ENCODE measurements around the gene WDR91. TPM values are rescaled to one million over a fixed set of nuclear protein-coding genes. Genes with fewer than 3 reads are reported as not detected.
A peak's percentile ranks its signal among the peaks of the same experiment; 100 is the strongest.

Gene WDR91
- total and polyA plus RNA-seq, 2 donors (not counting 3 experiments of a cell fraction or from before 2014, with no cell fraction given): 6.7 to 7.0 TPM

- DNase-seq (ENCODE audit: low read depth, low spot score) (peak; percentile 96), FAIRE-seq (peak; percentile 84)
- CTCF ChIA-PET: interaction anchor here (1.0 to 1.8 kb wide), 7 partner anchors 10 to 158 kb away, joined by 3 to 15 read pairs (median 4); partner anchors contain the start of genes AGBL3 and CYREN
- Histone ChIP-seq H4K20me1 (replicated peaks; ENCODE audit: control insufficient read depth, extremely low read depth, insufficient read depth, low read length) (no peaks in the 10 kb centered on the region), H3K4me2 (ENCODE audit: insufficient read depth, low read length) (peak overlapping the region; percentile 55), H3K9ac (replicated peaks; ENCODE audit: extremely low read depth, insufficient read depth, low read length) (no peak overlapping the region), H3K79me2 (ENCODE audit: control insufficient read depth, insufficient read depth, low read length) (no peaks in the 10 kb centered on the region), H3K27ac (ENCODE audit: insufficient read depth, low read depth, low read length) (peak overlapping the region; percentile 3), H3K9me3 (replicated peaks; ENCODE audit: control insufficient read depth, insufficient read depth, low read length) (no peaks in the 10 kb centered on the region), H3K9me1 (replicated peaks; ENCODE audit: control insufficient read depth, extremely low read depth, insufficient read depth, low read length) (no peaks in the 10 kb centered on the region), H3K27me3 (ENCODE audit: control insufficient read depth in 2 of 2, insufficient read depth in 2 of 2, low read length in 2 of 2) (no peaks in the 10 kb centered on the region), H3K4me3 (replicated peaks in 1 of 3; ENCODE audit: insufficient read depth in 1 of 3, low read depth in 1 of 3, low read length in 3 of 3) (no peak overlapping the region), H3K36me3 (ENCODE audit: control insufficient read depth in 2 of 2, extremely low read depth in 1 of 2, insufficient read depth in 2 of 2, low read length in 2 of 2) (no peaks in the 10 kb centered on the region), H2AFZ (ENCODE audit: low read depth, low read length) (peak overlapping the region; percentile 72), H3K4me1 (ENCODE audit: control insufficient read depth, extremely low read depth, insufficient read depth, low read length) (peaks cover 32% of the 10 kb centered on the region)
- dilution Hi-C loops (cut with MboI; ENCODE audit: extremely low pct_ligation_motif_present, low sequenced_read_pairs) (no loop called here), intact Hi-C loops (cut with micrococcal nuclease) (no loop called here)
- no peak for TF ChIP-seq POLR2AphosphoS5 (IDR thresholded peaks at IDR 0.05; ENCODE audit: insufficient read depth, low read depth, low read length)
- TF ChIP-seq POLR2A (IDR thresholded peaks at IDR 0.05; ENCODE audit: low read depth, low read length): no peak
- TF ChIP-seq GATA2 (IDR thresholded peaks at IDR 0.05; ENCODE audit: insufficient read depth, insufficient read length, low read depth, low read length): peak; percentile 37
- no peak for TF ChIP-seq EZH2 (IDR thresholded peaks at IDR 0.05; ENCODE audit: borderline replicate concordance, low read depth, low read length, severe bottlenecking)
- peak; percentile 35 for TF ChIP-seq JUN (IDR thresholded peaks at IDR 0.05; ENCODE audit: borderline replicate concordance, insufficient read depth, insufficient read length, low read depth)
- TF ChIP-seq FOS (IDR thresholded peaks at IDR 0.05; ENCODE audit: borderline replicate concordance, insufficient read depth, low read length): peak; percentile 29
- no peak for TF ChIP-seq CTCF (IDR thresholded peaks at IDR 0.05; ENCODE audit: extremely low read depth in 1 of 2, insufficient read depth in 1 of 2, low read depth in 1 of 2, low read length in 2 of 2)
- TSS peak; percentile 20 for BruUV-seq (replicated peaks)
- POLR2A ChIA-PET: interaction anchor here (0.7 to 1.0 kb wide), 2 partner anchors 17 to 129 kb away, joined by 4 to 7 read pairs; no protein-coding TSS in a partner anchor
These were observed 67.2 kb downstream of the WDR91 start for GRCh38 chr7:135143885-135144668.

Small RNA genes within 50 kb of the gene (microRNA-seq; reads per million reads assigned to microRNA genes)
- not detected for gene MIR6509 (ENCODE audit: borderline number of aligned reads, borderline replicate concordance)

Small RNA genes within 50 kb of the gene (small RNA-seq; reads per million reads assigned to genes)
- not detected for gene MIR6509 (ENCODE audit: insufficient read depth, insufficient read length, low read depth, low replicate concordance)

Other genes starting within 250 kb of the WDR91 start
- 3.2 and 3.4 TPM in 2 replicates for gene AGBL3, start 225.0 kb downstream of the WDR91 start, total RNA-seq
- 0.80 and 0.97 TPM in 2 replicates for gene AGBL3, start 225.0 kb downstream of the WDR91 start, polyA plus RNA-seq
- gene TMEM140, start 63.5 kb downstream of the WDR91 start, total RNA-seq: 15.7 and 26.5 TPM in 2 replicates
- 17.9 and 21.9 TPM in 2 replicates for gene TMEM140, start 63.5 kb downstream of the WDR91 start, polyA plus RNA-seq
- 26.8 and 30.8 TPM in 2 replicates for gene CYREN, start 40.8 kb downstream of the WDR91 start, total RNA-seq
- gene CYREN, start 40.8 kb downstream of the WDR91 start, polyA plus RNA-seq: 16.9 and 19.1 TPM in 2 replicates
- not detected in 2 replicates for gene STRA8, start 22.3 kb upstream of the WDR91 start, total RNA-seq
- not detected in 2 replicates for gene STRA8, start 22.3 kb upstream of the WDR91 start, polyA plus RNA-seq

Measured in endothelial cell of umbilical vein (primary cell).